Endometrial microvascular endothelial cells (primary cell): ENCODE data around the gene RFX2. TPM values are rescaled to one million over a fixed set of nuclear protein-coding genes. Genes with fewer than 3 reads are reported as not detected.

ENCODE experiments used
- in situ Hi-C: cut with HindIII; loops from 2 replicates; pipeline ENCODE4 v1.10.0; 2017; ENCODE audit warnings: low sequenced_read_pairs, low pct_unique_long_range_greater_than_20kb; ENCODE audit errors: inconsistent ontology term
- total RNA-seq: library from RNA; depleted of rRNA; stranded (reverse); fragments of >200 nt; gene quantifications from one replicate; pipeline ENCODE4 v1.2.3, GENCODE V29; 2015; ENCODE audit errors: inconsistent ontology term

RFX2 gene
- total RNA-seq, 1 donor from 2014 or later, result 4.6 TPM

DNA sequence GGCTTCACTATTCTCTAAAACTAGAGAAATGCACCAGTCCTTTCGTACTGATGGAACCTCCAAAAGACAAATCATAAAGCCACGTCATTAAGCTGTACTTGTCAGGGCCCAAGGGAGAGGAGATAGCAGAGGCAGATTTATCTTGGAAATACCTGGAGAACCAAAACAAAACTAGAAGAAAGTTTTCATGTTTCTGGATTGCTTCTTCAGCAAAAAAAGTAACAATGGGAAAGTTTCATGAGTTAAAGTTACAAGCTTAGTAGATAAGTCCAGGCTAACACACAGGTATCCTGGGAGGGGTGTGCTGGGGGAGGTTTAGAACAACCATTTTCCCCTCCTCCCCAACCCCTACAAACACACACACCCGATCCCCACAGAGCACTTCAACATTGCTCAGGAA, 154.0 kb downstream of the RFX2 start:
- in situ Hi-C loops, result no loop called here

- in situ Hi-C loops, result no loop called here
Observed at GRCh38 chr19:5955636-5955935, 154.7 kb downstream of the RFX2 start.

DNA sequence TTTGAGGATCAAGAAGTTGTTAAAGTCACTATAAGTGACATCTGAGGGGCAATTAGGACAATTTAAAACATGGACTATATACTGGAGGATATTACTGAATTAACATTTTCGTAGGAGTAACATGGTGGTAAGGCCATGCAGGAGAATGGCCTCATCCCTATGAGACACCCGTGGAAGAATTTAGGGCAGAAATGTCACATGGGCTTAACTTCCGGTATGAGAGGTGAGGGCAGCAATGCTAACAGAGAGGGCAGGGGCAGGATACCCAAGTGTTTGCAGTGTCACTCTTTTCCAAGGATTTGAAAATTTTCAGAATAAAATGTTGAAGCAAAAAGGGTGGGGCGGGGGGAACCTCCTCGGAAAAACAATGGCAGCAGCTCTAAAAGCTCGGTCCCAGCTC, 156.0 kb downstream of the RFX2 start:
- in situ Hi-C loops, result no loop called here

- in situ Hi-C loops, result no loop called here
Observed at GRCh38 chr19:5953680-5954213, 156.6 kb downstream of the RFX2 start.

GRCh38 chr19:5953030-5953589, 157.2 kb downstream of the RFX2 start:
- in situ Hi-C loops, result no loop called here

GRCh38 chr19:5952193-5953029, 157.9 kb downstream of the RFX2 start:
- in situ Hi-C loops, result no loop called here

DNA sequence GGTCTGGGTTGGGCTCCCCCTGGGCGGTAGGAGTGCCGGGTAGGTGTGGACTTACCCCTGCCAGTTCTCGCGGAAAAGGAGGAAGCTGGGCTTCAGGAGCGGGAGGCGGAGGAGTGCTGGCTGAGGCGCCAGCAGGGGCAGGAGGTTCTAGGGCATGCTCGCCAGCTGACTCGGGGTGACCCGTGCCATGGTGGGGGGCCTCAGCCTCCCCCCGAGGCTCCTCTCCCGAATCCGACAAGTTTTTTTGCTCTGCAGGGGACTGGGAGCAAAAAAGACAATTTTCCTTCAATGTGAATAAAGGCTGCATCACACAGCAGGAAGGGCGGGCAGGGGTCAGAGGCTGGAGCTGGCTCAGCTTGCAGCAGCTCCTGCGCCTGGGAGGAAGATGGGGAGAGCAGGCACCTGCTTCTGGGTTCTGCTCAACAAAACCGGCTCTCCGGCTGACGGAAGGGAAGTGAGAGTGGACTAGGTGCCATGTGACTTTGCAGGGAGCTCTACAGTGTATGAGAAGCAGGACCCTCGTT, 158.9 kb downstream of the RFX2 start:
- in situ Hi-C loops, result no loop called here

GRCh38 chr19:5950741-5951140, 159.6 kb downstream of the RFX2 start:
- in situ Hi-C loops, result no loop called here

GRCh38 chr19:5949792-5950305, 160.5 kb downstream of the RFX2 start:
- in situ Hi-C loops, result no loop called here

DNA sequence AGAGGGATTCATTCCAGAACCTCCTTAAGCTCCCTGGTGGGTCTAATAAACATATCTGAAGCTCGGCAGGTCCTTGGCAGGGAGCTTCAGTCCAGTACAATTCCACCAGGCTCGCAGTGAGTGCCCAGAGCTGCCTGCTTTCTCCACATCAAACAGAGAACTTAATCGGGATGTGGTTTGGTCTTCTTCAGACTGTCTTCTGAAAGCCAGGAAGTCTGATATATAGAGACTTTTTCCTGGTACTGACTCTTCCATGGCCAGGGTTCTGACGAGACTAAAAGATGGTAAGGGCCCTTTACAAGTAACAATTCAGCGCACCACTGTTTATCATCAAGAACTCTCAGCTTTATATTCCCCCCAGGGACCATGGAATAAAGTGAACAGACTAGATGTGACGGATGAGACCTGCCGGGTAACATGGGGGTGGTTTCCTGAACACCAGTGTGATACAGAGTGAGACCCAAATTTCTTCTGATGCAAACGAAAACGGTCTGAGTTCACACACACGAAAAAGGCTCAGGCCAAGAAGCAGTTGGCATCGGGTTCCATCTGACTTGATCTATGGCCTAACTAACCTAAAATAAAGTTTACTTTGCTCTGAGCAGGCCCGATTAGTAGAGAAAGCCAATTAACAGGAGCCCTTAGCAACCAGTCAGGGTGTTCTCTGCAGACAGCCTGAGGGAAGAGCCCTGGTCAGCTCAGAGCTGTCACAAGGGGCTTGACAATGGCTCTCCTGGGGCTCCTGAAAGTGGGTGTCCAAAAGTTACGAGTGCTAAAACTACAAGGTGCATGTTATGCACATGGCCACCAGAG, 161.3 kb downstream of the RFX2 start:
- in situ Hi-C loops, result no loop called here

- in situ Hi-C loops, result no loop called here
Observed at GRCh38 chr19:5947435-5947834, 162.9 kb downstream of the RFX2 start.

DNA sequence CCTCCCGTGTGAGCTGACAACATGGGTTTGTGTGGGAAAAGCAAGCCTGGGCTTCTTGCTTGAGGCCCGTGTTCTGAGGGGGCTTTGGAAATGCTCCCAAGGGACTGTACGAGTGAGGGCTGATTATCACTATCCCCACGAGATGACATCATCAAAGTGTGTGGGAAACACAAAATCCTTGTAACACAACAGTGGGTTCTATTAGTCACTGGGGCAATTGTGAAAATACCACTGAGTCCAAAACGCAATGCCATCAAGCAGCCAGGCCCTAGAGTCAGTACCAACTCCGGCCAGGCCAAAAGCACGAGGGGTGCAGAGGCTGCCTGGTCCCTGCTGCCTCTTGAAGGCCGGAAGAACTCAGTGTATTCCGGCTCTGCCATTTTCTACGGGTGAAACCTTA, 166.7 kb downstream of the RFX2 start:
- in situ Hi-C loops, result no loop called here

Other genes starting within 250 kb of the RFX2 start
- gene FUT5, start 240.0 kb downstream of the RFX2 start, total RNA-seq, result not detected
- gene NDUFA11, start 206.7 kb downstream of the RFX2 start, total RNA-seq, result 324 TPM
- gene VMAC, start 205.6 kb downstream of the RFX2 start, total RNA-seq, result 8.5 TPM
- gene CAPS, start 196.2 kb downstream of the RFX2 start, total RNA-seq, result 1.9 TPM
- gene RANBP3, start 132.4 kb downstream of the RFX2 start, total RNA-seq, result 48.9 TPM
- gene ACSBG2, start 25.2 kb upstream of the RFX2 start, total RNA-seq, result not detected
- gene MLLT1, start 169.5 kb upstream of the RFX2 start, total RNA-seq, result 17.2 TPM
- not detected for gene ACER1, start 223.1 kb upstream of the RFX2 start, total RNA-seq